ENCODE results near the gene TEX9.
A peak's percentile ranks its signal among the peaks of the same experiment; 100 is the strongest.
"Not testable (repeated sequence)": the region's sequence is repeated elsewhere in the genome, so short reads cannot be mapped to it uniquely, and the experiment has no call there.

The TEX9 gene

DNA sequence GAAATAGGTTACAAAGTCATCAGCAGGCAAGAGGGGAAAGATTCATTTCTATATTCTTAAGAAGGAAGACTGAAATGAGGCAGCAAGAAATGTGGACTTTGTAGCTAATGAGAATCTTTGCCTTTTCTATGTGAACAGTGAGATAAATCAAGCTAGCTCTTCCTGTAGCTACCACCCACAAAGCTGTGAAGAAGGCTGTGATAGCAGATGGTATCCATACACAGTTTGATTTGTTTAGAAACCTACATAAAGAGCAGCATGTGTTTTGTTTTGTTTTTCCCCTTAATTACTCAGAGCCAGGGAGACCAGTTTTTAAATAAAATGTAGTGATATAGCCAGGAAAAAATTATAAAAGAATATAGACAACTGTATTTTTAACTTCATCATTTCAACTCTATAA is 45.5 kb downstream of the TEX9 start:
- TF ChIP-seq, protein P1, sequence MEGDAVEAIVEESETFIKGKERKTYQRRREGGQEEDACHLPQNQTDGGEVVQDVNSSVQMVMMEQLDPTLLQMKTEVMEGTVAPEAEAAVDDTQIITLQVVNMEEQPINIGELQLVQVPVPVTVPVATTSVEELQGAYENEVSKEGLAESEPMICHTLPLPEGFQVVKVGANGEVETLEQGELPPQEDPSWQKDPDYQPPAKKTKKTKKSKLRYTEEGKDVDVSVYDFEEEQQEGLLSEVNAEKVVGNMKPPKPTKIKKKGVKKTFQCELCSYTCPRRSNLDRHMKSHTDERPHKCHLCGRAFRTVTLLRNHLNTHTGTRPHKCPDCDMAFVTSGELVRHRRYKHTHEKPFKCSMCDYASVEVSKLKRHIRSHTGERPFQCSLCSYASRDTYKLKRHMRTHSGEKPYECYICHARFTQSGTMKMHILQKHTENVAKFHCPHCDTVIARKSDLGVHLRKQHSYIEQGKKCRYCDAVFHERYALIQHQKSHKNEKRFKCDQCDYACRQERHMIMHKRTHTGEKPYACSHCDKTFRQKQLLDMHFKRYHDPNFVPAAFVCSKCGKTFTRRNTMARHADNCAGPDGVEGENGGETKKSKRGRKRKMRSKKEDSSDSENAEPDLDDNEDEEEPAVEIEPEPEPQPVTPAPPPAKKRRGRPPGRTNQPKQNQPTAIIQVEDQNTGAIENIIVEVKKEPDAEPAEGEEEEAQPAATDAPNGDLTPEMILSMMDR (IDR thresholded peaks at IDR 0.05; ENCODE audit: borderline replicate concordance, control extremely low read depth, extremely low read depth, insufficient read depth, missing control alignments) = no peak
- peak; percentile 5 for DNase-seq (ENCODE audit: low spot score)
- in situ Hi-C loops (cut with MboI; ENCODE audit: low sequenced_read_pairs, unreplicated experiment) = no loop called here

DNA sequence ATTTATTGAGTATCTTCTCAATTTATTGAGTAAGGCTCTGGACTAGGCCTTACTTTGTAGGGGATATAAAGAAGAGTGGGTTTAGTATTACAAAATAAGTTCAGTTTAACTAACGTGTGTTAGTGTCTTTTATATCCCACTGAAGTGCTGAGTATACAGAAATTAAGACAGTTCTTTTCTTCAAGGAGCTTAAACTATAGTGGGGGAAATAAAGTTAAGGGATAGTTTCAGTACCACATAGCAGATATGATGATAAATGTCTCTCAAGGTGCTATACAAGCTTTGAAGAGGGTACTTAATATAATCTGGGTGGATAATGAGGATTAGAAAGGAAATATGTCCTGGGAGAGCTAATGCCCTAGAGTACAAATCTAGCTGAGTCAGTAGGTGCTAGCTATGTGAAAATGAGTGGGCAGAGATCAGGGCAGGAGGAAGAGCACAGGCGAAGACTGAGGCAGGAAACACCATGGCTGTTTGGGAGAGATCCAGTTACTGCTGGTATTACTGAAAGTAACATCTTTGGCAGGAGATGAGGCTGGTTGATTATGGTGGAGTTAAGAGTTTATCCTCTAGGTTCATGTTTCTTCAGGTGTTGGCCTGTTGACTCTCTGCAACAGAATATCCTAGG is 46.0 kb downstream of the TEX9 start:
- in situ Hi-C loops (cut with MboI; ENCODE audit: low sequenced_read_pairs, unreplicated experiment) = no loop called here
- DNase-seq (ENCODE audit: low spot score) = no peak
- TF ChIP-seq, protein P1 (IDR thresholded peaks at IDR 0.05; ENCODE audit: borderline replicate concordance, control extremely low read depth, extremely low read depth, insufficient read depth, missing control alignments) = no peak

DNA sequence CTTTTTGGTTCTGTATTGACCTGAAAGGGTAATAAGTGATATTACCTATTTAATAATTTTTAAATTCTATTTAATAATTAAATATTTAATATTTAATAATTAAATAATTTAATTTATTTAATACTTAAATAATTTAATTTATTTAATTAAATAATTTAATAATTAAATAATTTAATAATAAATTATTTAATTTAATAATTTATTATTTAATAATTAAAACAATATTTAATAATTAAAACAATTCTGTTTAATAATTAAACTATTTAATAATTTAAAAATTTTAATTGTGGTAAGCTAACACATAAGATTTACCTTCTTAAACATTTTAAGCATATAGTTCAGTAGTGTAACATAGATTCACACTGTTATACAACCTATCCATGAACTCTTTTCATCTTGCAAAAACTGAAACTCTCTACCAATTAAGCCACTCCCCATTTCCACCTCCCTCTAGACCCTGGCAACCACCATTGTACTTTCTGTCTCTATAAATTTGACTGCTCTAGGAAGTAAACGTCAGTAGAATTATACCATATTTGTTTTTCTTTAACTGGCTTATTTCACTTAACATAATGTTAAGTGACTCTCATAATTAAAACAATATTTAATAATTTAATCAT is 48.0 kb downstream of the TEX9 start:
- in situ Hi-C loops (cut with MboI; ENCODE audit: low sequenced_read_pairs, unreplicated experiment); DNase-seq (ENCODE audit: low spot score): not testable (repeated sequence)

DNA sequence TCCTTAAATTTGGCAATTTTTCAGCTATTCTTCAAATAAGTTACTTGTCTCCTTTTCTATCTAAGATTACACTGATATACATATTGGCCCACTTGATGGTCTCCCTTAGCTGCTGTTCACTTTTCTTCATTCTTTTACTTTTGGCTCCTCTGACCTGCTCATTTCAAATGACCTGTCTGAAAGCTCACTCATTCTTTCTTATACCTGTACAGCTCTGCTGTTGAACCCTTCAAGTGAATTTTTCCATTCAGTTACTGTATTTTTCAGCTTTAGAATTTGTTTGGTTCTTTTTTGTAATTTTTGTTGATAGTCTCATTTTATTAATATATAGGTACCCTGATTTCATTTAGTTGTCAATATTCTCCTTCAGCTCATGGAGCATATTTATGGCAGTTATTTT is 60.0 kb downstream of the TEX9 start:
- in situ Hi-C loops (cut with MboI; ENCODE audit: low sequenced_read_pairs, unreplicated experiment) = no loop called here
- DNase-seq (ENCODE audit: low spot score) = no peak
- TF ChIP-seq, protein P1 (IDR thresholded peaks at IDR 0.05; ENCODE audit: borderline replicate concordance, control extremely low read depth, extremely low read depth, insufficient read depth, missing control alignments) = no peak

DNA sequence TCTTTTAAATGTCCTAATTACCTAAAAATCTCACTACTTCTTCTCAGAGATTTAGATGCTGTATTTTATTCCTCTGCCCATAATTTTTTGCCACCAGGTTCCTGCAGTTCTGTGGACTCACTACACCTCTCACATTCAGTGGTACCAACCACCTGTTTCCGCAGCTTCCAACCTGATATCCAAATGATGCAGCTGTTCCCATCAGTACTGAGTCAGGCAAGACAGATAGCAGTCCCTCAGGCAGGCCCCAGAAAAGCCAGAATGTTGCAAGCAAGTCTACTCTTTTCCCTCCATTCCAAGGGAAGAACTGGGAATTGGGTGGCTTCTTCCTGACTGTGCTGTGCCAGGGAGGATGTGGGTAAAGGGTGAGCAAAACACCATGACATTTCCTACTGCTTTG is 60.8 kb downstream of the TEX9 start:
- in situ Hi-C loops (cut with MboI; ENCODE audit: low sequenced_read_pairs, unreplicated experiment) = no loop called here
- TF ChIP-seq, protein P1 (IDR thresholded peaks at IDR 0.05; ENCODE audit: borderline replicate concordance, control extremely low read depth, extremely low read depth, insufficient read depth, missing control alignments) = no peak

DNA sequence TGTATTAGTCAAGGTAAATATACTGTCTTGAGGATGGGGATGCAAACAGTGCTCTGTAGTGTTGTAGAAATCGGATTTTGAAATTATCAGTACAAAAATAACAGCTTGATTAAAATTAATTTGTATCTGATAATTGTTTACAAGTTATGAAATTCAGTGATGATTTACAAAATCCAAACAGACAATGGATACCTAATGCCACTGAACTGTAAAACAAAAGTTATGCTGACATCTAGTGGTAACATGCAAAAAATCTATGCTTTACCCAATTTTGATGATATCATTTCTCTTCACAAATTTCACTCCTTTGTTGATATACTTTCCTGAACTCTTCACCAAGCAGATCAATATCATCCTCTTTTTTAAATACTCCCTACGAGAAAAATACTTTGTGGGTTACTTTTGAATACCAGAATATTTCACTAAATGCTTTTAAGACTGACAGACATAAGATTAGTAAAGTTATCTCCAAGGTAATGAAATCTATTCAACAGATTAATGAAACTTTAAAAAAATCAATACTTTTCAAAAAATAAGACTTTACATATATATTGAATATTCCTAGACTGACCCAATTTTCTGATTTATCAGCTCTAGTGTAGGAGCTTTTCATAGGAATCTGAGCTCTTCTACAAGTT is 63.7 kb downstream of the TEX9 start:
- in situ Hi-C loops (cut with MboI; ENCODE audit: low sequenced_read_pairs, unreplicated experiment) = no loop called here
- TF ChIP-seq, protein P1 (IDR thresholded peaks at IDR 0.05; ENCODE audit: borderline replicate concordance, control extremely low read depth, extremely low read depth, insufficient read depth, missing control alignments) = no peak
- peak; percentile 30 for DNase-seq (ENCODE audit: low spot score)

More for the DNA sequence above, 60.8 kb downstream of the TEX9 start:
- no peak for DNase-seq (ENCODE audit: low spot score)

DNA sequence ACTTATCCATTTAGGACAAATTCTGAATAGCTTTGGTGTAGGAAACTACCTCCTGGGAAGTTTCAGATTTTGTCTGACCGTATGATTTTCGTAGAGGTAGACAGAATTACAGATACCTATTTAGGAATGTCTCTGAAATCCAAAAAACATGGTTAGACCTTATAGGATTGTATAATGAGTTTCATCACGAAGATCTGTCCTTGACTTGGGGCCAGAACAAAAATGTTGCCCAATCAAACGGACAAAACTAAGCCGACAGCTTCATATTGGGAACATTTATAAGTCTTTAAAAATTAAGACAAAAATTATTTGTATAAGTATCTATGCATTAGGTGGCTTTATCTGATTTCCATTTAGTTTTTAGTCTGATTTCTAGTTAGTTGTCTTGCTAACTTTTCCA is 67.1 kb downstream of the TEX9 start:
- in situ Hi-C loops (cut with MboI; ENCODE audit: low sequenced_read_pairs, unreplicated experiment) = loop anchor here (10.0 kb wide), 1 partner anchor 178 kb away; no protein-coding TSS in a partner anchor
- TF ChIP-seq, protein P1 (IDR thresholded peaks at IDR 0.05; ENCODE audit: borderline replicate concordance, control extremely low read depth, extremely low read depth, insufficient read depth, missing control alignments) = no peak

More for the DNA sequence above, 67.1 kb downstream of the TEX9 start:
- no peak for DNase-seq (ENCODE audit: low spot score)

Measured in GM13976 (cell line).